ENCODE measurements around the gene CHST11.
A peak's percentile ranks its signal among the peaks of the same experiment; 100 is the strongest.

Gene CHST11

DNA sequence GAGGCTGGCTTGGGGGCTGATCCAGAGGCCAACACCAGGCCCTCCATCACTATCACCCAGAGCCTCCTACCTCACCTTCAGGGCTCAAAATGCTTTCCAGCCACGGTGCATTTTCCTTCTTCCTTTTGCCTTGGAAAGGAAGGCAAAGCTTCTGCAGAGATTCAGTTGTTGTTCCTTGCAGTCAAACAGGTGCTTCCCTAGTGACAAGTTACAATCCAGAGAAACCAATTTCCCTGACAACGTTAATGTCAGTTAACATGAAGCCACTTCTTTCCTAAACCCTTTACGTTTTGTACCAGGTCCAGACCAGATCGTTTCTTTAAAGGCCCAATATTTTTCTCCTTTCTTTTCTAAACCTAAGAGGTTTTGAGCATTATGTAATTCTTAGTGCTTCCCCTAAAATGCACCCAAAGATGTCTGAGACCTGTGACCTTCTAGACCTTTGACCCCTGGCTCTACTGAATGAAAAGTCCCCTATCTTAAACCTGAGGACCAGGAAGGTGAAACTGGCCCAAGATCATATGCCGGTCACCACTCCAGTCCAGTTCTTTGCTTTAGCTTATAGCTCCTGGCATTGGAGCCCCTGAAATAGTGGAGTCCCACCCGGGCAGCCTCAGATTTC lies 289.8 kb downstream of the CHST11 start:
- Histone ChIP-seq H3K27me3 (ENCODE audit: control insufficient read depth in 1 of 2, insufficient read depth in 2 of 2, low read length in 2 of 2) (no peaks in the 10 kb centered on the region), H3K27ac (ENCODE audit: low read length) (no peak overlapping the region), H3K9ac (ENCODE audit: low read length in 2 of 2) (no peak overlapping the region), H3K9me3 (ENCODE audit: control insufficient read depth in 2 of 2, low read length in 2 of 2) (no peaks in the 10 kb centered on the region), H3K4me1 (ENCODE audit: control insufficient read depth, insufficient read depth, low read length) (peaks cover 20% of the 10 kb centered on the region), H3K4me3 (ENCODE audit: low read length in 2 of 2) (no peak overlapping the region), H3K36me3 (ENCODE audit: control insufficient read depth in 2 of 2, insufficient read depth in 2 of 2, low read length in 2 of 2) (no peaks in the 10 kb centered on the region)

DNA sequence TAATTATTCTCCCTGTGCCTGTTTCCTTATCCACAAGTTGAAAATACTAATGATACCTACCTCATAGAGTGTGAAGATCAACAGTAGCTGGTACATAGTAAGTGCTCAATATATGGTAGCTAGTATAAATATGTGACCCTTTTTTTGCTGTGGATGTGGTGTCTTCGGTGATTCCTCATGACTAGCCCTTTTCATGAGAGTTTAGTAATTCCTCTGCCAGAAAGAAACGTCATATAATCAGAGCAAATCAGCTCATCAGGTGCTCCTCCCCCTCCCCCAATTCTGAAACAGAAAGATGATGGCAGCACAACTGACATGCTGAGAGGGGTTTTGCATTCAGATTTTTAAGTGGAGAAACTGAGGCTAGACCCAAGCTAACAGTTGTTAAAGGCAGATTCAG lies 290.6 kb downstream of the CHST11 start:
- H3K27ac ChIP-seq (ENCODE audit: low read length) = no peak overlapping the region
- H3K36me3 ChIP-seq (ENCODE audit: control insufficient read depth in 2 of 2, insufficient read depth in 2 of 2, low read length in 2 of 2) = no peaks in the 10 kb centered on the region
- no peak overlapping the region for H3K4me3 ChIP-seq (ENCODE audit: low read length in 2 of 2)
- no peak overlapping the region for H3K9ac ChIP-seq (ENCODE audit: low read length in 2 of 2)
- H3K4me1 ChIP-seq (ENCODE audit: control insufficient read depth, insufficient read depth, low read length) = peaks cover 15% of the 10 kb centered on the region
- no peaks in the 10 kb centered on the region for H3K27me3 ChIP-seq (ENCODE audit: control insufficient read depth in 1 of 2, insufficient read depth in 2 of 2, low read length in 2 of 2)
- H3K9me3 ChIP-seq (ENCODE audit: control insufficient read depth in 2 of 2, low read length in 2 of 2) = no peaks in the 10 kb centered on the region

DNA sequence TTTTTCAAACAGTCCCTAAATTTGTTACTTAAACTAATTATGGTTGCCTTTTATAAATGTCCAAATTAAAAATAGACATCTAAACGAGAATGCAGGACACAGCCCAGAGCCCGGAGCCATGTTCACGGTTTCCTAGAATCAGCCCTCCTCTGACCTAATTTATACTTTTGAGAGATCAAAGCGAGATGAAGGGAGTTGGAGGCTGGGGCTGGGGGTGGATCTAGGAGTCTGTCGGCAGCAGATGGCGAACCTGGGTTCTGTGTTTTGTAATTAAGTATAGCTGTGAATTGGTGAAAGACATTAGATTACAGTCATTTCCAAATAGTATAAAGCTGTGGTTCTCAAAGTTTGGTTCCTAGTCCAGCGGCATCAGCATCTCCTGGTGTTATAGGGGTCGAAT lies 291.2 kb downstream of the CHST11 start:
- H3K4me3 ChIP-seq (ENCODE audit: low read length in 2 of 2) = no peak overlapping the region
- peaks cover 9% of the 10 kb centered on the region for H3K4me1 ChIP-seq (ENCODE audit: control insufficient read depth, insufficient read depth, low read length)
- H3K36me3 ChIP-seq (ENCODE audit: control insufficient read depth in 2 of 2, insufficient read depth in 2 of 2, low read length in 2 of 2) = no peaks in the 10 kb centered on the region
- no peak overlapping the region for H3K27ac ChIP-seq (ENCODE audit: low read length)
- no peaks in the 10 kb centered on the region for H3K27me3 ChIP-seq (ENCODE audit: control insufficient read depth in 1 of 2, insufficient read depth in 2 of 2, low read length in 2 of 2)
- H3K9ac ChIP-seq (ENCODE audit: low read length in 2 of 2) = no peak overlapping the region
- H3K9me3 ChIP-seq (ENCODE audit: control insufficient read depth in 2 of 2, low read length in 2 of 2) = no peaks in the 10 kb centered on the region

DNA sequence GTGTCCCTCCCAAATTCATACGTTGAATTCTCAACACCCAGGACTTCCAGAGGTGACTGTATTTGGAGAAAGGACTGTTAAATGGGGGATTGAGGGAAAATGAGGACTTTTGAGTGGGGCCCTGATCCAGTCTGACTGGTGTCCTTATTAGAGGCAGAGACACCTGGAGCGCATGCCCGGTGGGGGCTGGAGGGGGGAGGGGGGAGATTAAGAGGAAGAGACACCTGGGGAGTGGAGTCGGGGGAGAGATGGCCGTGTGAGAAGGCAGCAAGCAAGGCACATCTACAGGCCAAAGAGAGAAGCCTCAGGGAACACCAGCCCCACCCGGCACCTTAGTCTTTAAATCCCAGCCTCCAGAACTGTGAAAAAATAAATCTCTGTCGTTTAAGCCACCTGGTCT lies 291.6 kb downstream of the CHST11 start:
- Histone ChIP-seq H3K27me3 (ENCODE audit: control insufficient read depth in 1 of 2, insufficient read depth in 2 of 2, low read length in 2 of 2) (no peaks in the 10 kb centered on the region), H3K27ac (ENCODE audit: low read length) (peak overlapping the region; percentile 58), H3K9ac (ENCODE audit: low read length in 2 of 2) (no peak overlapping the region), H3K4me3 (ENCODE audit: low read length in 2 of 2) (no peak overlapping the region), H3K4me1 (ENCODE audit: control insufficient read depth, insufficient read depth, low read length) (peaks cover 9% of the 10 kb centered on the region), H3K9me3 (ENCODE audit: control insufficient read depth in 2 of 2, low read length in 2 of 2) (no peaks in the 10 kb centered on the region), H3K36me3 (ENCODE audit: control insufficient read depth in 2 of 2, insufficient read depth in 2 of 2, low read length in 2 of 2) (no peaks in the 10 kb centered on the region)

DNA sequence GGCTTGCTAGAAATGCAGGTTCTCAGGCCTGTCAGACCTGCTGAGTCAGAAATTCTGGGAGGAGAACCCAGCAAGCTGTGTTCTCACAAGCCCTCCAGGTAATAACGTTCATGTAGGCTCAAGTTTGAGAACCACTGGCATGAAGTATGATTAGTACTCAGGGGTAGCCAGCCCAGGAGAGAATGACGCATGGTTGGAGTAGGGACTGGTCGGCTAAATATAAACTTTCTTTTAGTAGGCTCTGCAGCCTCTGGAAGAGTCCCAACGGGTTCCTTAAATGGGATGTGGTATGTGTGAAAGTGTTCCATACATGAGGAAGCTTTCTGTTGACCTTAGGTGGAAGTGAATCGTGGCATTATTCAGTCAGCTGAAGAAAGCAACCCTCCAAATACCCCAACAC lies 292.0 kb downstream of the CHST11 start:
- Histone ChIP-seq H3K36me3 (ENCODE audit: control insufficient read depth in 2 of 2, insufficient read depth in 2 of 2, low read length in 2 of 2) (no peaks in the 10 kb centered on the region), H3K9me3 (ENCODE audit: control insufficient read depth in 2 of 2, low read length in 2 of 2) (no peaks in the 10 kb centered on the region), H3K9ac (ENCODE audit: low read length in 2 of 2) (no peak overlapping the region), H3K27me3 (ENCODE audit: control insufficient read depth in 1 of 2, insufficient read depth in 2 of 2, low read length in 2 of 2) (no peaks in the 10 kb centered on the region), H3K4me3 (ENCODE audit: low read length in 2 of 2) (no peak overlapping the region), H3K27ac (ENCODE audit: low read length) (peak overlapping the region; percentile 58), H3K4me1 (ENCODE audit: control insufficient read depth, insufficient read depth, low read length) (peaks cover 9% of the 10 kb centered on the region)

DNA sequence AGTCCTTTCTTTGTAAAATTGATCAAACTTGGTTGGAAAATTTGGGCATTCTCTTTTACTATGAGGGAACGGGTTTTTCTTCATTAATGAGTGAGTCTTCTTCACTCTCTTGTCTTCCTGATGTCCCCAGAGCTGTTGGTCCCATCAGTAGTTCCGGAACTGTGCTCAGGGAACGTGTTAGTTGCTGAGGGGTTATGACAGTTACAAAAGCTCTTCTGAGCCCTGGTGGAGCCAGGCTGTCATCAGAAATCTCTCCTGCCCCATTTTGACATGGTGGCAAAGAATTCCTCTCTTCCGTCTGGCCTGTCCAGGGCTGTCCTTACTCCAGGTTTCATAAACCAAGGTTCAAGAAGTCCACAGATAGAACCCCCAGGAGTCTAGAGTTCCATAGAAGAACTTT lies 292.8 kb downstream of the CHST11 start:
- Histone ChIP-seq H3K27me3 (ENCODE audit: control insufficient read depth in 1 of 2, insufficient read depth in 2 of 2, low read length in 2 of 2) (no peaks in the 10 kb centered on the region), H3K27ac (ENCODE audit: low read length) (no peak overlapping the region), H3K9me3 (ENCODE audit: control insufficient read depth in 2 of 2, low read length in 2 of 2) (no peaks in the 10 kb centered on the region), H3K36me3 (ENCODE audit: control insufficient read depth in 2 of 2, insufficient read depth in 2 of 2, low read length in 2 of 2) (no peaks in the 10 kb centered on the region), H3K4me3 (ENCODE audit: low read length in 2 of 2) (no peak overlapping the region), H3K4me1 (ENCODE audit: control insufficient read depth, insufficient read depth, low read length) (peaks cover 9% of the 10 kb centered on the region), H3K9ac (ENCODE audit: low read length in 2 of 2) (no peak overlapping the region)

DNA sequence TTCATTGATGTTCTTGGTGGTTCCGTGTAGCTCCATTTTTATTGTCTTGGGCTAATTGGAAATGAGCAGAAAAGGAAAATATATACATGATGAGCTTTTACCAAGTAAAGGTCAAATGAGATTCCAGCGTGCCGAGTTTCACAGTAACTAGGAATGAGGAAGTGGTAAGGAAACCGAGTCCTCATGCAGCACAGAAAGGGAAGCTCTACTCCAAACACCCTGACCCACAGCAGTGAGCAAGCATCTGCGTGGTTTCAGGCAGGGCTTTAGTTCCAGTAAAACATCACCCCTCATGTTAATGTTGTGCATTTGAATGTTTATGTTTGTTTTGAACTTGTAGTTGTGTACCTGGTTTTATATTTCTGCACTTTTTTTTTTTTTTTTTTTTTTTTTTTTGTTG lies 293.3 kb downstream of the CHST11 start:
- no peak overlapping the region for H3K9ac ChIP-seq (ENCODE audit: low read length in 2 of 2)
- no peak overlapping the region for H3K27ac ChIP-seq (ENCODE audit: low read length)
- no peaks in the 10 kb centered on the region for H3K27me3 ChIP-seq (ENCODE audit: control insufficient read depth in 1 of 2, insufficient read depth in 2 of 2, low read length in 2 of 2)
- H3K36me3 ChIP-seq (ENCODE audit: control insufficient read depth in 2 of 2, insufficient read depth in 2 of 2, low read length in 2 of 2) = no peaks in the 10 kb centered on the region
- H3K4me3 ChIP-seq (ENCODE audit: low read length in 2 of 2) = no peak overlapping the region
- no peaks in the 10 kb centered on the region for H3K9me3 ChIP-seq (ENCODE audit: control insufficient read depth in 2 of 2, low read length in 2 of 2)
- H3K4me1 ChIP-seq (ENCODE audit: control insufficient read depth, insufficient read depth, low read length) = peaks cover 9% of the 10 kb centered on the region

DNA sequence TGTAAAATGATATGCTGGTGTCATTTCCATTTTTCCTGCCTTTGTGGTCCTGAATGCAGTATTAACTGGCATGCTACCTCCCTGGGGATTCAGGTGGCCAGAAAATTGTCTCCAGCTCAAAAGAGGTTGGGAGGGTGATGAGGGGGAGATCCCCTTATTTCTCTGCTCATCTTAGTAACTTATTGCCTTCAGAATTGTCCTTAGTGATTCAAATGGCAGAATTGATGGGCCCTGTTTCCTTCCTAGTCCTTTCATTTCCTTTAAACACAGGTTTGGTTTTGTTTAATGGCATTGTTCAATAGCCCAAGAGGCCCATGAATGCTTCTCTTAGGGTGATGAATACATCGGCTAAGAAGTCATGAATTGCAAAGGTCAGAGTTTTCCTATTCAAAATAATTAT lies 294.4 kb downstream of the CHST11 start:
- no peaks in the 10 kb centered on the region for H3K9me3 ChIP-seq (ENCODE audit: control insufficient read depth in 2 of 2, low read length in 2 of 2)
- no peak overlapping the region for H3K27ac ChIP-seq (ENCODE audit: low read length)
- H3K36me3 ChIP-seq (ENCODE audit: control insufficient read depth in 2 of 2, insufficient read depth in 2 of 2, low read length in 2 of 2) = no peaks in the 10 kb centered on the region
- H3K4me3 ChIP-seq (ENCODE audit: low read length in 2 of 2) = no peak overlapping the region
- no peaks in the 10 kb centered on the region for H3K27me3 ChIP-seq (ENCODE audit: control insufficient read depth in 1 of 2, insufficient read depth in 2 of 2, low read length in 2 of 2)
- peaks cover 9% of the 10 kb centered on the region for H3K4me1 ChIP-seq (ENCODE audit: control insufficient read depth, insufficient read depth, low read length)
- H3K9ac ChIP-seq (ENCODE audit: low read length in 2 of 2) = no peak overlapping the region

DNA sequence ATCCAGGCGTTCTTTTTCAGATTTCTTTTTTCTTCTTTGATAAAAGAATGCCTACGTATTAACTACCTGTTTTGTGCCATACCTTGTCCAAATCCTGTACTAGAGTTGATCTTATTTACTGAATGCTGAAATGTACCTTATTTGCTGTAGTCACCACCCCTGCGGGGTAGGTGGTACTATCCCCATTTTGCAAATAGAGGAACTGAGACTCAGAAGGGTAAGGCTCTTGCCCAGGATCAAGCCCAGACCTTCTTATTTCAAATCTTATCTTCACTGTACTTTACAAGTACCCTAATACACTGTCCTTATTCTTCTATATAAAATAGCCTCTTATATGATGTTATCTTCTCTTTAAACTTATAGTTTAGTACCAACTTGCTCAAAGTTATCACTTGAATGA lies 294.8 kb downstream of the CHST11 start:
- H3K36me3 ChIP-seq (ENCODE audit: control insufficient read depth in 2 of 2, insufficient read depth in 2 of 2, low read length in 2 of 2) = no peaks in the 10 kb centered on the region
- no peaks in the 10 kb centered on the region for H3K27me3 ChIP-seq (ENCODE audit: control insufficient read depth in 1 of 2, insufficient read depth in 2 of 2, low read length in 2 of 2)
- H3K4me1 ChIP-seq (ENCODE audit: control insufficient read depth, insufficient read depth, low read length) = peaks cover 9% of the 10 kb centered on the region
- H3K27ac ChIP-seq (ENCODE audit: low read length) = no peak overlapping the region
- no peaks in the 10 kb centered on the region for H3K9me3 ChIP-seq (ENCODE audit: control insufficient read depth in 2 of 2, low read length in 2 of 2)
- no peak overlapping the region for H3K9ac ChIP-seq (ENCODE audit: low read length in 2 of 2)
- H3K4me3 ChIP-seq (ENCODE audit: low read length in 2 of 2) = no peak overlapping the region

DNA sequence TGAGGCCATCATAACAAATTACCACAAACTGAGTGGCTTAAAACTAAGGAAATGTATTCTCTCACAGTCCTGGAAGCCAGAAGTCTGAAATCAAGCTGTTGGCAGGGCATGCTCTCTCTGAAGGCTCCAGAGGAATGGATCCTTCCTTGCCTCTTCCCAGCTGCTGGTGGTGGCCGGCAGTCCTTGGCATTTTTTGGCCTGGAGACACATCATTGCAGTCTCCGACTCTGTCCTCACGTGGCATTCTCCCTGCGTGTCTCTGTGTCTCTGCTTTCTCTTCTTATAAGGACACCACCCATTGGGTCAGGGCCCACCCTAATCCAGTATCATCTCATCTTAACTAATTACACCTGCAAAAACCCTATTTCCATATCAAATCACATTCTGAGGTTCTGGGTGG lies 295.3 kb downstream of the CHST11 start:
- Histone ChIP-seq H3K4me1 (ENCODE audit: control insufficient read depth, insufficient read depth, low read length) (peaks cover 9% of the 10 kb centered on the region), H3K4me3 (ENCODE audit: low read length in 2 of 2) (no peak overlapping the region), H3K36me3 (ENCODE audit: control insufficient read depth in 2 of 2, insufficient read depth in 2 of 2, low read length in 2 of 2) (peaks cover 4% of the 10 kb centered on the region in 2 donors), H3K9ac (ENCODE audit: low read length in 2 of 2) (no peak overlapping the region), H3K9me3 (ENCODE audit: control insufficient read depth in 2 of 2, low read length in 2 of 2) (no peaks in the 10 kb centered on the region), H3K27me3 (ENCODE audit: control insufficient read depth in 1 of 2, insufficient read depth in 2 of 2, low read length in 2 of 2) (no peaks in the 10 kb centered on the region), H3K27ac (ENCODE audit: low read length) (no peak overlapping the region)

DNA sequence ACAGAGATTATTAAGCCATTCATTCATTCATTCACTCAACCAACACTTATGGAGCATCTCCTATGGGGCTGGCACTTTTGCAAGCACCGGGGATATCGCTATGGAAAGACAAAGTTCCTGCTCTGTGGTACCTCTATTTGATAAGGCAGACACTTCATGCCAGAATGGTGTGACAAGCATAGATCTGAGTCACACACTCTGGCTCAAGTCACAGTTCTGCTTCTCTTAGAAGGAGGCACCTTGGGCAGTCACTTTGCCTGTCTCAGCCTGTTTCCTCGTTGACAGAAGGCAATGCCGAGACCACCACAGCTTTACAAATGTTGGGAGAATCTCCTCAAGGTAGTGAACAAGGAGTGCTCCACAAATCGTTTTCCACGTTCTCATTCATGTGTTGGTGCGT lies 296.1 kb downstream of the CHST11 start:
- Histone ChIP-seq H3K4me3 (ENCODE audit: low read length in 2 of 2) (no peak overlapping the region), H3K9me3 (ENCODE audit: control insufficient read depth in 2 of 2, low read length in 2 of 2) (no peaks in the 10 kb centered on the region), H3K4me1 (ENCODE audit: control insufficient read depth, insufficient read depth, low read length) (peaks cover 9% of the 10 kb centered on the region), H3K27me3 (ENCODE audit: control insufficient read depth in 1 of 2, insufficient read depth in 2 of 2, low read length in 2 of 2) (no peaks in the 10 kb centered on the region), H3K27ac (ENCODE audit: low read length) (no peak overlapping the region), H3K9ac (ENCODE audit: low read length in 2 of 2) (no peak overlapping the region), H3K36me3 (ENCODE audit: control insufficient read depth in 2 of 2, insufficient read depth in 2 of 2, low read length in 2 of 2) (peaks cover 7 to 8% of the 10 kb centered on the region in 2 donors)

All from stomach smooth muscle (tissue), 2 donors.